ENCODE results near the gene CSAG2.
"Not testable (repeated sequence)": the region's sequence is repeated elsewhere in the genome, so short reads cannot be mapped to it uniquely, and the experiment has no call there.

The CSAG2 gene

GRCh38 chrX:152725409-152725808, 16.3 kb upstream of the CSAG2 start:
- TF ChIP-seq CEBPB (IDR thresholded peaks at IDR 0.05) = no peak
- TF ChIP-seq, protein P1, sequence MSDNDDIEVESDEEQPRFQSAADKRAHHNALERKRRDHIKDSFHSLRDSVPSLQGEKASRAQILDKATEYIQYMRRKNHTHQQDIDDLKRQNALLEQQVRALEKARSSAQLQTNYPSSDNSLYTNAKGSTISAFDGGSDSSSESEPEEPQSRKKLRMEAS (IDR thresholded peaks at IDR 0.05) = no peak
- TF ChIP-seq NFIC (IDR thresholded peaks at IDR 0.05) = no peak
- TF ChIP-seq RAD21 (IDR thresholded peaks at IDR 0.05; ENCODE audit: low read depth) = no peak
- TF ChIP-seq USF1 (IDR thresholded peaks at IDR 0.05) = no peak
- TF ChIP-seq TEAD4 (IDR thresholded peaks at IDR 0.05) = no peak
- no peak for TF ChIP-seq EP300 (IDR thresholded peaks at IDR 0.05; ENCODE audit: borderline replicate concordance)
- no peak for TF ChIP-seq CREB1 (IDR thresholded peaks at IDR 0.05; ENCODE audit: low read depth)
- no peak for TF ChIP-seq YY1 (IDR thresholded peaks at IDR 0.05; ENCODE audit: low read depth)
- TF ChIP-seq FOXM1 (IDR thresholded peaks at IDR 0.05; ENCODE audit: borderline replicate concordance, low read depth) = no peak
- TF ChIP-seq EGR1 (IDR thresholded peaks at IDR 0.05) = no peak
- TF ChIP-seq ZBTB7A (IDR thresholded peaks at IDR 0.05; ENCODE audit: low read depth) = no peak
- no peak for TF ChIP-seq TCF12 (IDR thresholded peaks at IDR 0.05; ENCODE audit: low read depth)
- no peak for TF ChIP-seq REST (IDR thresholded peaks at IDR 0.05; ENCODE audit: low read depth)

GRCh38 chrX:152713815-152714787, 5.0 kb upstream of the CSAG2 start, which contains the start of gene MAGEA2B:
Gene MAGEA2B, plus strand, starts transcription at chrX:152714628. Its CDS starts 2,479 bp downstream, at chrX:152717107.
- not testable (repeated sequence) for TF ChIP-seq NFIC (IDR thresholded peaks at IDR 0.05); TAF1 (IDR thresholded peaks at IDR 0.05; ENCODE audit: low read depth)
- TF ChIP-seq, protein P1 (IDR thresholded peaks at IDR 0.05) = not testable (repeated sequence)

GRCh38 chrX:152697952-152698931, 10.8 kb downstream of the CSAG2 start, which contains the start of gene MAGEA3:
Gene MAGEA3, plus strand, starts transcription at chrX:152698794. Its CDS starts 2,039 bp downstream, at chrX:152700833.
- TF ChIP-seq CREB1, RAD21 (IDR thresholded peaks at IDR 0.05; ENCODE audit: low read depth): not testable (repeated sequence)
- TF ChIP-seq, protein P1 (IDR thresholded peaks at IDR 0.05) = not testable (repeated sequence)

DNA sequence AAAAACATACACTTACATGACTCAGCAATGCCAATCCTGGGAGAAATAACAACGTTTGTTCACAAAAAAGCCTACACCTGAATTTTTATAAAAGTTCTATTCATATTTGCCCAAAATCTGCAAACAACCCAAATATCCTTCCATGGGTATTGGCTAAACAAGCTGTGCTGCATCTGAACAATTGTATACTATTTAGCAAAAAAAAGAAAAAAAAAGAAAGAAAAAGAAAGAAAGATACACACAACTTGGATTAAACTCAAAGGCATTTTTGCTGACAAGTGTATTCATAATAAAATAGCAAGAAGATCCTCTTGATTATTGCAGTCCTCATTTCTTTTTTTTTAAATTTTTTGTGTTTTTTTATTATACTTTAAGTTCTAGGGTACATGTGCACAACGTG, 34.9 kb downstream of the CSAG2 start:
- TF ChIP-seq CEBPB (IDR thresholded peaks at IDR 0.05) (no peak), EGR1 (IDR thresholded peaks at IDR 0.05) (no peak), NFIC (IDR thresholded peaks at IDR 0.05) (no peak), ZBTB7A (IDR thresholded peaks at IDR 0.05; ENCODE audit: low read depth) (no peak), FOXM1 (IDR thresholded peaks at IDR 0.05; ENCODE audit: borderline replicate concordance, low read depth) (no peak), EP300 (IDR thresholded peaks at IDR 0.05; ENCODE audit: borderline replicate concordance) (no peak), TAF1 (IDR thresholded peaks at IDR 0.05; ENCODE audit: low read depth) (no peak)
- TF ChIP-seq, protein P1 (IDR thresholded peaks at IDR 0.05) = no peak

DNA sequence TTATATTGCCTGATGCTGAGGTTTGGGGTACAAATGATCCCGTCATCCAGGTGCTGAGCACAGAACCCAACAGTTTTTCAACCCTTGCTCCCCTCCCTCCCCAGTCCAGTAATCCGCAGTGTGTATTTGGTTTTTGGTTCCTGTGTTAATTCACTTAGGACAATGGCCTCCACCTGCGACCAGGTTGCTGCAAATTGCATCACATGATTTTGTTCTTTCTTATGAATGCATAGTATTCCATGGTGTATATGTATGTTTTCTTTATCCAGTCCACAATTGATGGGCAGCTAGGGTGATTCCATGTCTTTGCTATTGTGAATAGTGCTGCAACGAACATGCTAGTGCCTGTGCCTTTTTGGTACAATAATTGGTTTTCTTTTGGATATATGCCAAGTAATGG, 46.0 kb downstream of the CSAG2 start:
- TF ChIP-seq YY1 (IDR thresholded peaks at IDR 0.05; ENCODE audit: low read depth) = no peak

GRCh38 chrX:152658302-152658701, 50.8 kb downstream of the CSAG2 start:
- TF ChIP-seq NFIC (IDR thresholded peaks at IDR 0.05) (no peak), ZBTB7A (IDR thresholded peaks at IDR 0.05; ENCODE audit: low read depth) (no peak), TCF12 (IDR thresholded peaks at IDR 0.05; ENCODE audit: low read depth) (no peak), REST (IDR thresholded peaks at IDR 0.05; ENCODE audit: low read depth) (no peak), TEAD4 (IDR thresholded peaks at IDR 0.05) (no peak), EP300 (IDR thresholded peaks at IDR 0.05; ENCODE audit: borderline replicate concordance) (no peak), CREB1 (IDR thresholded peaks at IDR 0.05; ENCODE audit: low read depth) (no peak), CEBPB (IDR thresholded peaks at IDR 0.05) (no peak), TAF1 (IDR thresholded peaks at IDR 0.05; ENCODE audit: low read depth) (no peak), YY1 (IDR thresholded peaks at IDR 0.05; ENCODE audit: low read depth) (no peak), FOXM1 (IDR thresholded peaks at IDR 0.05; ENCODE audit: borderline replicate concordance, low read depth) (no peak), EGR1 (IDR thresholded peaks at IDR 0.05) (no peak), RAD21 (IDR thresholded peaks at IDR 0.05; ENCODE audit: low read depth) (no peak)
- TF ChIP-seq, protein P1 (IDR thresholded peaks at IDR 0.05) = no peak

All from Ishikawa (cell line).